Measurements from ENCODE around the gene HAT1. TPM values are rescaled to one million over a fixed set of nuclear protein-coding genes. Genes with fewer than 3 reads are reported as not detected.

HAT1 gene
- polyA plus RNA-seq, 2 donors = 7.2 to 29.4 TPM

- H3K9me3 ChIP-seq (ENCODE audit: control insufficient read depth in 2 of 2, insufficient read depth in 1 of 2, low read depth in 1 of 2, low read length in 1 of 2) = no peaks in the 10 kb centered on the region
Measured at GRCh38 chr2:172011812-172012575, 89.7 kb downstream of the HAT1 start.

GRCh38 chr2:172012677-172013391, 90.6 kb downstream of the HAT1 start:
- H3K27ac ChIP-seq (ENCODE audit: low read depth in 2 of 2, low read length in 1 of 2) = no peak overlapping the region
- no peaks in the 10 kb centered on the region for H3K27me3 ChIP-seq (ENCODE audit: control insufficient read depth in 1 of 2, insufficient read depth in 2 of 2, low read length in 2 of 2)
- H3K4me1 ChIP-seq (ENCODE audit: control insufficient read depth in 2 of 2, insufficient read depth in 2 of 2, low read length in 1 of 2) = no peaks in the 10 kb centered on the region
- no peak overlapping the region for H3K4me3 ChIP-seq (ENCODE audit: low read depth in 1 of 2, low read length in 2 of 2)
- H3K36me3 ChIP-seq (ENCODE audit: control insufficient read depth in 2 of 2, insufficient read depth in 2 of 2, low read length in 1 of 2) = no peaks in the 10 kb centered on the region
- WGBS, 2 donors = 64 to 72% methylated on average over 9 of the region's 9 CpGs
- no peaks in the 10 kb centered on the region for H3K9me3 ChIP-seq (ENCODE audit: control insufficient read depth in 2 of 2, insufficient read depth in 1 of 2, low read depth in 1 of 2, low read length in 1 of 2)

More at GRCh38 chr2:172011812-172012575, 89.7 kb downstream of the HAT1 start:
- WGBS, 2 donors = 80% methylated on average over 11 of the region's 11 CpGs
- Histone ChIP-seq H3K27ac (ENCODE audit: low read depth in 2 of 2, low read length in 1 of 2) (no peak overlapping the region), H3K4me3 (ENCODE audit: low read depth in 1 of 2, low read length in 2 of 2) (no peak overlapping the region), H3K4me1 (ENCODE audit: control insufficient read depth in 2 of 2, insufficient read depth in 2 of 2, low read length in 1 of 2) (no peaks in the 10 kb centered on the region), H3K27me3 (ENCODE audit: control insufficient read depth in 1 of 2, insufficient read depth in 2 of 2, low read length in 2 of 2) (no peaks in the 10 kb centered on the region), H3K36me3 (ENCODE audit: control insufficient read depth in 2 of 2, insufficient read depth in 2 of 2, low read length in 1 of 2) (no peaks in the 10 kb centered on the region)

- H3K9me3 ChIP-seq (ENCODE audit: control insufficient read depth in 2 of 2, insufficient read depth in 1 of 2, low read depth in 1 of 2, low read length in 1 of 2) = no peaks in the 10 kb centered on the region
- H3K27me3 ChIP-seq (ENCODE audit: control insufficient read depth in 1 of 2, insufficient read depth in 2 of 2, low read length in 2 of 2) = no peaks in the 10 kb centered on the region
- H3K4me3 ChIP-seq (ENCODE audit: low read depth in 1 of 2, low read length in 2 of 2) = no peak overlapping the region
- no peak overlapping the region for H3K27ac ChIP-seq (ENCODE audit: low read depth in 2 of 2, low read length in 1 of 2)
- no peaks in the 10 kb centered on the region for H3K36me3 ChIP-seq (ENCODE audit: control insufficient read depth in 2 of 2, insufficient read depth in 2 of 2, low read length in 1 of 2)
- H3K4me1 ChIP-seq (ENCODE audit: control insufficient read depth in 2 of 2, insufficient read depth in 2 of 2, low read length in 1 of 2) = no peaks in the 10 kb centered on the region
- WGBS, 2 donors = 80% methylated on average over 4 of the region's 4 CpGs
Measured at GRCh38 chr2:172013396-172013795, 91.1 kb downstream of the HAT1 start.

DNA sequence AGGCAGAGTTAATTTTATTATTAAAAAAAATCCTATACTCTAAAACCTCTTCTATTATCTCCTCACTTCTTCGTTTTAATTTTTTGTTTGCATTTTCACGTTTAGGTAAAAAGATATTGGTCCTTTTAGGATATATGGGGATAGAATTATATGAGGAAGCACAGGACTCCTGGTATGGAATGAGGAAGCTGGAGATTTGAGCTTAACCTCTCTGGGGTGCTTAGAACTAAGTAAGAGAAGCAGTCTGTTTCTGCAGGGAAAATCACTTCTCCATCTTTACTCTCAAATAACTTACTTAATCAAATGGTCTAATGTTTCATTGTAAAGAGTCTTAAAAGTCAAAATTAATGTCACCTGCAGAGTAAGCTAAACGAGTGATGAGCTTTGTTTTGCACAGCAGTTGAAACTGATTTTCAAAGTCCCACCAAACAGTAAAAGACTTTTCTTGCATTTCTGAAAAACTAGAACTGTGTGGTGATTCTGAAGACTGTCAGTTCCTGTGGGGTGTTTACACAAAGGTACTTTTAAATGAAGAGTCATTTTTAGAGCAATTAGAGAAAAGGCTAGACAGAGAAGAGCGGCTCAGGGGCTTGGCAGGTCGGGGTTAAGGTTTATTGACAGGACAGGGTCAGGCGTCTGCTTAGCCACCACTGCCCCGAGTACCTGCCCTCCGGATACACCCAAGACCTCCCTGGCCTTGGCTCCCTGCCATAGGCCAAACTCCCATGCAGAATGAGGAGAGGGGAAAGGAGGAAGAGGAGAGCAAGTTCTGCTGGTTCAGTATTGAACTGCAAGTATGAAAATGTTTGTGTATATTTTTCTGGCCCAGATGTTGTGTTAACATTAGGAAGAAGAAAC, 99.0 kb downstream of the HAT1 start:
- WGBS, 2 donors = 45 to 59% methylated on average over 8 of the region's 8 CpGs

GRCh38 chr2:172021955-172022354, 99.7 kb downstream of the HAT1 start:
- Histone ChIP-seq H3K9me3 (ENCODE audit: control insufficient read depth in 2 of 2, insufficient read depth in 1 of 2, low read depth in 1 of 2, low read length in 1 of 2) (no peaks in the 10 kb centered on the region), H3K4me3 (ENCODE audit: low read depth in 1 of 2, low read length in 2 of 2) (no peak overlapping the region), H3K36me3 (ENCODE audit: control insufficient read depth in 2 of 2, insufficient read depth in 2 of 2, low read length in 1 of 2) (no peaks in the 10 kb centered on the region), H3K4me1 (ENCODE audit: control insufficient read depth in 2 of 2, insufficient read depth in 2 of 2, low read length in 1 of 2) (no peaks in the 10 kb centered on the region), H3K27ac (ENCODE audit: low read depth in 2 of 2, low read length in 1 of 2) (no peak overlapping the region), H3K27me3 (ENCODE audit: control insufficient read depth in 1 of 2, insufficient read depth in 2 of 2, low read length in 2 of 2) (no peaks in the 10 kb centered on the region)
- 56% methylated on average over 5 of the region's 5 CpGs for WGBS, 2 donors

More for the DNA sequence above, 99.0 kb downstream of the HAT1 start:
- H3K27ac ChIP-seq (ENCODE audit: low read depth in 2 of 2, low read length in 1 of 2) = no peak overlapping the region
- no peaks in the 10 kb centered on the region for H3K27me3 ChIP-seq (ENCODE audit: control insufficient read depth in 1 of 2, insufficient read depth in 2 of 2, low read length in 2 of 2)
- no peaks in the 10 kb centered on the region for H3K9me3 ChIP-seq (ENCODE audit: control insufficient read depth in 2 of 2, insufficient read depth in 1 of 2, low read depth in 1 of 2, low read length in 1 of 2)
- H3K4me3 ChIP-seq (ENCODE audit: low read depth in 1 of 2, low read length in 2 of 2) = no peak overlapping the region
- no peaks in the 10 kb centered on the region for H3K36me3 ChIP-seq (ENCODE audit: control insufficient read depth in 2 of 2, insufficient read depth in 2 of 2, low read length in 1 of 2)
- H3K4me1 ChIP-seq (ENCODE audit: control insufficient read depth in 2 of 2, insufficient read depth in 2 of 2, low read length in 1 of 2) = no peaks in the 10 kb centered on the region

- Histone ChIP-seq H3K9me3 (ENCODE audit: control insufficient read depth in 2 of 2, insufficient read depth in 1 of 2, low read depth in 1 of 2, low read length in 1 of 2) (no peaks in the 10 kb centered on the region), H3K27ac (ENCODE audit: low read depth in 2 of 2, low read length in 1 of 2) (no peak overlapping the region), H3K4me1 (ENCODE audit: control insufficient read depth in 2 of 2, insufficient read depth in 2 of 2, low read length in 1 of 2) (peaks cover 0 to 2% of the 10 kb centered on the region in 2 donors), H3K36me3 (ENCODE audit: control insufficient read depth in 2 of 2, insufficient read depth in 2 of 2, low read length in 1 of 2) (no peaks in the 10 kb centered on the region), H3K27me3 (ENCODE audit: control insufficient read depth in 1 of 2, insufficient read depth in 2 of 2, low read length in 2 of 2) (no peaks in the 10 kb centered on the region), H3K4me3 (ENCODE audit: low read depth in 1 of 2, low read length in 2 of 2) (no peak overlapping the region)
- WGBS, 2 donors = 61 to 68% methylated on average over 4 of the region's 4 CpGs
Measured at GRCh38 chr2:172031536-172031935, 109.3 kb downstream of the HAT1 start.

Other genes starting within 250 kb of the HAT1 start
- gene DYNC1I2, start 235.0 kb upstream of the HAT1 start, polyA plus RNA-seq = 10 to 100 TPM; 45.0 to 73.9 TPM
- gene SLC25A12, start 28.2 kb upstream of the HAT1 start, polyA plus RNA-seq = 10 to 100 TPM in 1 of 2 donors, 1 to 10 TPM in 1; 8.9 to 12.8 TPM
- 1 to 10 TPM; 2.8 to 5.0 TPM for gene METAP1D, start 77.5 kb downstream of the HAT1 start, polyA plus RNA-seq
- under 1 TPM; 0.02 to 0.06 TPM for gene DLX1, start 163.0 kb downstream of the HAT1 start, polyA plus RNA-seq
- not detected for gene DLX2, start 180.4 kb downstream of the HAT1 start, polyA plus RNA-seq

Measured in esophagus (tissue), 2 donors.